A673 (cell line): ENCODE results near the gene RERE. TPM values are rescaled to one million over a fixed set of nuclear protein-coding genes. Genes with fewer than 3 reads are reported as not detected.
A peak's percentile ranks its signal among the peaks of the same experiment; 100 is the strongest.

Experiments used
- BruUV-seq: library from RNA; stranded (reverse); fragments of 400-500 nt; replicated peaks from 2 replicates; lab custom pipeline; 2021; lab: Mats Ljungman, UMichigan
- CTCF ChIA-PET: fragments of 300-600 bp; sonication (Branson Sonifier 250); formaldehyde crosslinking; loops from one replicate; lab custom pipeline; 2022; ENCODE audit warnings: antibody characterized with exemption; lab: Charles Lee
- POLR2A ChIA-PET: fragments of 300-600 bp; sonication (Branson Sonifier 250); formaldehyde crosslinking; loops from one replicate; lab custom pipeline; 2022; ENCODE audit warnings: antibody characterized with exemption; ENCODE audit not compliant: low non-redundant PET; lab: Charles Lee
- DNase-seq: peaks from one replicate; pipeline ENCODE4 v3.0.0-alpha.2; 2015; ENCODE audit warnings: low spot score
- H3K27ac ChIP-seq: fragments of 200-600 bp; sonication (generic); 2 replicates; pipeline ENCODE4 v1.5.1; 2016; ENCODE audit warnings: mixed run types, low read depth, mild to moderate bottlenecking, mixed read lengths, antibody characterized with exemption, low read length; ENCODE audit not compliant: poor library complexity, severe bottlenecking
- H3K27me3 ChIP-seq: fragments of 200-600 bp; sonication (generic); replicated peaks from 2 replicates; pipeline ENCODE4 v1.6.1; 2017; ENCODE audit warnings: mixed run types, low read depth, mild to moderate bottlenecking, mixed read lengths, antibody characterized with exemption, low read length; ENCODE audit not compliant: insufficient read depth, poor library complexity
- H3K36me3 ChIP-seq: fragments of 200-600 bp; sonication (generic); 2 replicates; pipeline ENCODE4 v1.6.1; 2016; ENCODE audit warnings: mixed run types, mild to moderate bottlenecking, mixed read lengths, antibody characterized with exemption, low read length; ENCODE audit not compliant: insufficient read depth, poor library complexity, severe bottlenecking
- H3K4me1 ChIP-seq: fragments of 200-600 bp; sonication (generic); 2 replicates; pipeline ENCODE4 v1.6.1; 2017; ENCODE audit warnings: mixed run types, mild to moderate bottlenecking, mixed read lengths, antibody characterized with exemption, low read length; ENCODE audit not compliant: insufficient read depth, poor library complexity, severe bottlenecking
- H3K4me3 ChIP-seq: fragments of 200-600 bp; sonication (generic); 2 replicates; pipeline ENCODE4 v1.5.1; 2016; ENCODE audit warnings: low read depth, mixed run types, mild to moderate bottlenecking, mixed read lengths, low read length; ENCODE audit not compliant: poor library complexity, severe bottlenecking
- H3K9me3 ChIP-seq: fragments of 200-600 bp; sonication (generic); 2 replicates; pipeline ENCODE4 v1.6.1; 2016; ENCODE audit warnings: mixed run types, low read depth, mild to moderate bottlenecking, mixed read lengths, antibody characterized with exemption, low read length; ENCODE audit not compliant: poor library complexity, severe bottlenecking
- CTCF ChIP-seq: fragments of 300-800, 200-600 bp; sonication (generic); conservative IDR thresholded peaks from 2 replicates; pipeline ENCODE4 v1.5.1; 2017; ENCODE audit warnings: low read depth, mild to moderate bottlenecking, antibody characterized with exemption, low read length, moderate library complexity, mixed read lengths
- EZH2 ChIP-seq: fragments of 200-600 bp; sonication (generic); IDR thresholded peaks from 2 replicates; pipeline ENCODE4 v1.6.1; 2017; ENCODE audit warnings: borderline replicate concordance, low read depth, mild to moderate bottlenecking, mixed read lengths, antibody characterized with exemption, low read length; ENCODE audit not compliant: poor library complexity, severe bottlenecking
- intact Hi-C: fragments of 100-400 bp; cut with micrococcal nuclease; formaldehyde crosslinking; loops from one replicate; pipeline ENCODE4 v1.10.0; 2022; ENCODE audit not compliant: unreplicated experiment
- total RNA-seq: library from RNA; stranded (reverse); gene quantifications from 2 replicates; pipeline ENCODE4 v1.2.3, GENCODE V29; 2021

Gene RERE
- total RNA-seq, 1 experiment from 2014 or later, result 188 TPM

GRCh38 chr1:8358241-8358896 lies 459.1 kb downstream of the RERE start:
- peaks cover 9% of the 10 kb centered on the region for H3K4me1 ChIP-seq
- ChIA-PET POLR2A (no interaction called here), CTCF (interaction anchor here (0.6 kb wide), 1 partner anchor 10 kb away, joined by 3 read pairs; no protein-coding TSS in a partner anchor)
- TF ChIP-seq CTCF (no peak), EZH2 (no peak)
- H3K4me3 ChIP-seq, result no peak overlapping the region
- no peak for DNase-seq
- H3K36me3 ChIP-seq, result peaks cover 97% of the 10 kb centered on the region
- H3K27me3 ChIP-seq, result no peaks in the 10 kb centered on the region
- no peaks in the 10 kb centered on the region for H3K9me3 ChIP-seq
- intact Hi-C loops, result loop anchor here (10.0 kb wide), 1 partner anchor 496 kb away; no protein-coding TSS in a partner anchor
- BruUV-seq, result no TSS peak
- peak overlapping the region; percentile 10 for H3K27ac ChIP-seq

GRCh38 chr1:8357329-8358101 lies 459.9 kb downstream of the RERE start:
- H3K4me1 ChIP-seq, result peaks cover 3% of the 10 kb centered on the region
- BruUV-seq, result no TSS peak
- ChIA-PET POLR2A (no interaction called here), CTCF (no interaction called here)
- peaks cover 91% of the 10 kb centered on the region for H3K36me3 ChIP-seq
- no peak for DNase-seq
- no peaks in the 10 kb centered on the region for H3K27me3 ChIP-seq
- intact Hi-C loops, result loop anchor here (10.0 kb wide), 1 partner anchor 497 kb away; no protein-coding TSS in a partner anchor
- no peaks in the 10 kb centered on the region for H3K9me3 ChIP-seq
- H3K27ac ChIP-seq, result peak overlapping the region; percentile 28
- no peak overlapping the region for H3K4me3 ChIP-seq
- no peak for TF ChIP-seq CTCF
- no peak for TF ChIP-seq EZH2

GRCh38 chr1:8356256-8357209 lies 460.9 kb downstream of the RERE start:
- no peak for DNase-seq
- POLR2A ChIA-PET, result no interaction called here
- Histone ChIP-seq H3K4me3 (no peak overlapping the region), H3K27me3 (no peaks in the 10 kb centered on the region), H3K27ac (peak overlapping the region; percentile 37), H3K36me3 (peaks cover 81% of the 10 kb centered on the region), H3K9me3 (no peaks in the 10 kb centered on the region), H3K4me1 (peaks cover 13% of the 10 kb centered on the region)
- CTCF ChIA-PET, result no interaction called here
- TF ChIP-seq EZH2 (no peak), CTCF (no peak)
- intact Hi-C loops, result loop anchor here (10.0 kb wide), 1 partner anchor 498 kb away; no protein-coding TSS in a partner anchor
- BruUV-seq, result no TSS peak
